Measurements from ENCODE around the gene DCBLD2. TPM values are rescaled to one million over a fixed set of nuclear protein-coding genes. Genes with fewer than 3 reads are reported as not detected.

DCBLD2 gene
- total RNA-seq, 1 experiment from 2014 or later, result 0.22 TPM

DNA sequence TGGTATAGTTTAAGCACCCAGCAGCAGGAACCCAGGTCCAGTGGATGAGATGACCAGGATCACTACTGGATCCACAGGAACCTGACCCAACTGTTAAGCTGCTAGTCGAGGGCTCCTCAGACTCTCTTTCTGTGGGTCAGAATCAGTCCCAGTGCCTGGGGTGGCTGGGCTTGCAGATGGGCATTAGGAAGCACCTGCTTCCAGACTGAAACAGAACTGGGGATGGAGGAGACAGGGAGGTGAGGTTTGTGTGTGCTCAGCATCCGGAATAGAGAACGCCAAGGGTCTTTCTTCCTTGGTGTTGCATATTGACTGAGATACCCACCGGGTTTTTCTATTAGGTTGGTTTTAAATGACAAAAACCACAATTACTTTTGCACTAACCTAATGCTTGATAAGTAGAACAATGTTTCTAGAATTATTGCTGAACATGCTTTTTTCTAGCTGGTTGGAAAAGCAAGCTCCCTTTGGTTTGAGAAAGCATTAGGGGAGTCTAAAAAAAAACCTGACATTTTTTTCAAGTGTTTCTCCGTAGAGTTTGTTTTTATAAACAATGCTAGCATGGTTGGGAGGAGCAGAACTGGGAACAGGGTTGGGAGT lies 137.6 kb downstream of the DCBLD2 start:
- Histone ChIP-seq H3K4me1 (ENCODE audit: low read length) (no peaks in the 10 kb centered on the region), H3K9me2 (replicated peaks; ENCODE audit: insufficient read depth, low read length) (no peaks in the 10 kb centered on the region), H3K4me3 (ENCODE audit: low read length) (no peak overlapping the region), H3K36me3 (ENCODE audit: insufficient read depth, low read length) (no peaks in the 10 kb centered on the region), H3K9me3 (ENCODE audit: low read length) (no peaks in the 10 kb centered on the region), H3K27ac (ENCODE audit: low read length) (no peak overlapping the region), H3K4me2 (ENCODE audit: low read depth, low read length, poor library complexity, severe bottlenecking) (no peak overlapping the region), H3K27me3 (ENCODE audit: low read length) (no peaks in the 10 kb centered on the region), H2AFZ (ENCODE audit: low read length) (no peak overlapping the region), H4K20me1 (ENCODE audit: insufficient read depth, low read depth, low read length) (no peaks in the 10 kb centered on the region), H3K79me2 (ENCODE audit: low read length) (no peaks in the 10 kb centered on the region), H3K9ac (ENCODE audit: low read length) (no peak overlapping the region)
- peak; percentile 14 for DNase-seq

- no peaks in the 10 kb centered on the region for H3K27me3 ChIP-seq (ENCODE audit: low read length)
- no peak within 1 kb of the TSS for H3K4me2 ChIP-seq (ENCODE audit: low read depth, low read length, poor library complexity, severe bottlenecking)
- H3K36me3 ChIP-seq (ENCODE audit: insufficient read depth, low read length), result no peaks in the 10 kb centered on the region
- no peaks in the 10 kb centered on the region for H3K79me2 ChIP-seq (ENCODE audit: low read length)
- no peak within 1 kb of the TSS for H3K9ac ChIP-seq (ENCODE audit: low read length)
- H2AFZ ChIP-seq (ENCODE audit: low read length), result no peak within 1 kb of the TSS
- no peak within 1 kb of the TSS for H3K4me3 ChIP-seq (ENCODE audit: low read length)
- H3K9me2 ChIP-seq (replicated peaks; ENCODE audit: insufficient read depth, low read length), result no peaks in the 10 kb centered on the region
- no peaks in the 10 kb centered on the region for H3K9me3 ChIP-seq (ENCODE audit: low read length)
- no peaks in the 10 kb centered on the region for H4K20me1 ChIP-seq (ENCODE audit: insufficient read depth, low read depth, low read length)
- DNase-seq, result no peak
- H3K27ac ChIP-seq (ENCODE audit: low read length), result no peak within 1 kb of the TSS
- no peaks in the 10 kb centered on the region for H3K4me1 ChIP-seq (ENCODE audit: low read length)
These were observed 138.4 kb downstream of the DCBLD2 start, which contains the start of gene ST3GAL6 for GRCh38 chr3:98763076-98763475. TSS of gene ST3GAL6 (plus strand) at chr3:98763340. CDS start at chr3:98768441, 5,101 bp downstream.

DNA sequence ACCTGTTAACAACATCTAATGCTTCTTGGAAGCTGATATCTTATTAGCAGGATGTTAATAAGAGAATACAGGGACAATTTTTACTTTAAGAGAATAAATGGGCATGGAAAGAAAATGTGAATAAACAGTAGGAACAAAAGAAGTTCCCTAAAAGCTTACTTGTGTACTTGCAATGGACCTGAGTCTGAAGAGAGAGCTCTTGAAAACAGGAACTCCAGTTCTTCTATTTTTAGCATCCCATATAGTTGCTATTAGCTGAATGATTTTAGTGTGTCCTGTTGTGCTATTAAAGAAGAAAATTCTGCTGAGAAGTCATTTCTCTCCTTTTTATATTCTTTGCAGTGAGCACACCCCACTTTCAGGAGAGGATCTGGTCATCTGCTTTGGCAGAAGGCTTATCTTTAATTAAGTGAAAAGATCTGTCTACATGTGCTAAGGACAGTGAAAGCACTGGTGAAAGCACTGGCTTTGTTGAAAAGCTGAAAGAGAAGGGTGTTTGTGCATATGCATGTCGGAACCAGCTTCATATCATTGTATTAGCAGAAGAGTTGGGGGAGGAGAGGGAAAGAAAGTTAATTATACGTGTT lies 139.8 kb downstream of the DCBLD2 start:
- H3K4me3 ChIP-seq (ENCODE audit: low read length), result no peak overlapping the region
- H3K79me2 ChIP-seq (ENCODE audit: low read length), result no peaks in the 10 kb centered on the region
- no peaks in the 10 kb centered on the region for H4K20me1 ChIP-seq (ENCODE audit: insufficient read depth, low read depth, low read length)
- H3K36me3 ChIP-seq (ENCODE audit: insufficient read depth, low read length), result no peaks in the 10 kb centered on the region
- no peaks in the 10 kb centered on the region for H3K9me2 ChIP-seq (replicated peaks; ENCODE audit: insufficient read depth, low read length)
- no peak overlapping the region for H3K4me2 ChIP-seq (ENCODE audit: low read depth, low read length, poor library complexity, severe bottlenecking)
- no peaks in the 10 kb centered on the region for H3K9me3 ChIP-seq (ENCODE audit: low read length)
- H3K27ac ChIP-seq (ENCODE audit: low read length), result no peak overlapping the region
- H2AFZ ChIP-seq (ENCODE audit: low read length), result no peak overlapping the region
- no peak overlapping the region for H3K9ac ChIP-seq (ENCODE audit: low read length)
- DNase-seq, result peak; percentile 32
- H3K4me1 ChIP-seq (ENCODE audit: low read length), result no peaks in the 10 kb centered on the region
- no peaks in the 10 kb centered on the region for H3K27me3 ChIP-seq (ENCODE audit: low read length)

DNA sequence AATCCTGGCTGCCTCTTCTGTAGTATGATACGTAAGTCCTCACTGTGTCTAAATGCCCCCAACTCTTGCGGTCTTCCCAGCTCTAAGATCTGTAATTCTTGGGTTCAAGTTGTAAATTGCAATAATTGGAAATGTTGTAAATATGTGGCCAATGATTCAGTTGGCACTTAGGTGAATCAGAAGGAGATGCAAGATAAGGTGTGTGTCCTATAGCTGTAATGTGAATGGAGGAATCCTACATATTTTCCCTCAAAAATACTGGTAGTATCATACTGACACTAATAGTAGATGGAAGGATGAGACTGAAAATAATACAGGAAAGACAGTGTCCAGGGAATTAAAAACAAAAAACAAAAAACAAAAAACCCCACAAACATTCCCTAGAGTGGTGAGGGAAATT lies 141.9 kb downstream of the DCBLD2 start:
- Histone ChIP-seq H3K4me2 (ENCODE audit: low read depth, low read length, poor library complexity, severe bottlenecking) (no peak overlapping the region), H4K20me1 (ENCODE audit: insufficient read depth, low read depth, low read length) (no peaks in the 10 kb centered on the region), H3K9me3 (ENCODE audit: low read length) (no peaks in the 10 kb centered on the region), H3K27me3 (ENCODE audit: low read length) (no peaks in the 10 kb centered on the region), H3K36me3 (ENCODE audit: insufficient read depth, low read length) (no peaks in the 10 kb centered on the region), H3K4me3 (ENCODE audit: low read length) (no peak overlapping the region), H3K27ac (ENCODE audit: low read length) (no peak overlapping the region), H3K79me2 (ENCODE audit: low read length) (no peaks in the 10 kb centered on the region), H3K9me2 (replicated peaks; ENCODE audit: insufficient read depth, low read length) (no peaks in the 10 kb centered on the region), H2AFZ (ENCODE audit: low read length) (no peak overlapping the region), H3K4me1 (ENCODE audit: low read length) (no peaks in the 10 kb centered on the region), H3K9ac (ENCODE audit: low read length) (no peak overlapping the region)
- peak; percentile 19 for DNase-seq

- no peaks in the 10 kb centered on the region for H3K9me2 ChIP-seq (replicated peaks; ENCODE audit: insufficient read depth, low read length)
- H3K4me2 ChIP-seq (ENCODE audit: low read depth, low read length, poor library complexity, severe bottlenecking), result no peak overlapping the region
- no peaks in the 10 kb centered on the region for H4K20me1 ChIP-seq (ENCODE audit: insufficient read depth, low read depth, low read length)
- no peaks in the 10 kb centered on the region for H3K79me2 ChIP-seq (ENCODE audit: low read length)
- no peak overlapping the region for H3K27ac ChIP-seq (ENCODE audit: low read length)
- peak; percentile 16 for DNase-seq
- no peak overlapping the region for H2AFZ ChIP-seq (ENCODE audit: low read length)
- no peaks in the 10 kb centered on the region for H3K9me3 ChIP-seq (ENCODE audit: low read length)
- no peaks in the 10 kb centered on the region for H3K27me3 ChIP-seq (ENCODE audit: low read length)
- no peaks in the 10 kb centered on the region for H3K36me3 ChIP-seq (ENCODE audit: insufficient read depth, low read length)
- no peak overlapping the region for H3K9ac ChIP-seq (ENCODE audit: low read length)
- H3K4me3 ChIP-seq (ENCODE audit: low read length), result no peak overlapping the region
- H3K4me1 ChIP-seq (ENCODE audit: low read length), result no peaks in the 10 kb centered on the region
These were observed 145.9 kb downstream of the DCBLD2 start for GRCh38 chr3:98755601-98756000.

- Histone ChIP-seq H3K4me3 (ENCODE audit: low read length) (no peak overlapping the region), H3K9me3 (ENCODE audit: low read length) (no peaks in the 10 kb centered on the region), H4K20me1 (ENCODE audit: insufficient read depth, low read depth, low read length) (no peaks in the 10 kb centered on the region), H3K36me3 (ENCODE audit: insufficient read depth, low read length) (no peaks in the 10 kb centered on the region), H3K4me1 (ENCODE audit: low read length) (no peaks in the 10 kb centered on the region), H3K9me2 (replicated peaks; ENCODE audit: insufficient read depth, low read length) (no peaks in the 10 kb centered on the region), H3K9ac (ENCODE audit: low read length) (no peak overlapping the region), H2AFZ (ENCODE audit: low read length) (no peak overlapping the region), H3K27ac (ENCODE audit: low read length) (no peak overlapping the region), H3K4me2 (ENCODE audit: low read depth, low read length, poor library complexity, severe bottlenecking) (no peak overlapping the region), H3K27me3 (ENCODE audit: low read length) (no peaks in the 10 kb centered on the region), H3K79me2 (ENCODE audit: low read length) (no peaks in the 10 kb centered on the region)
- DNase-seq, result peak; percentile 31
These were observed 147.0 kb downstream of the DCBLD2 start for GRCh38 chr3:98754483-98754882.

- no peaks in the 10 kb centered on the region for H3K27me3 ChIP-seq (ENCODE audit: low read length)
- H3K4me2 ChIP-seq (ENCODE audit: low read depth, low read length, poor library complexity, severe bottlenecking), result no peak overlapping the region
- H2AFZ ChIP-seq (ENCODE audit: low read length), result no peak overlapping the region
- H3K4me3 ChIP-seq (ENCODE audit: low read length), result no peak overlapping the region
- no peaks in the 10 kb centered on the region for H3K79me2 ChIP-seq (ENCODE audit: low read length)
- H3K27ac ChIP-seq (ENCODE audit: low read length), result no peak overlapping the region
- no peaks in the 10 kb centered on the region for H3K36me3 ChIP-seq (ENCODE audit: insufficient read depth, low read length)
- H4K20me1 ChIP-seq (ENCODE audit: insufficient read depth, low read depth, low read length), result no peaks in the 10 kb centered on the region
- H3K9me3 ChIP-seq (ENCODE audit: low read length), result no peaks in the 10 kb centered on the region
- H3K9me2 ChIP-seq (replicated peaks; ENCODE audit: insufficient read depth, low read length), result no peaks in the 10 kb centered on the region
- no peaks in the 10 kb centered on the region for H3K4me1 ChIP-seq (ENCODE audit: low read length)
- DNase-seq, result no peak
- H3K9ac ChIP-seq (ENCODE audit: low read length), result no peak overlapping the region
These were observed 151.1 kb downstream of the DCBLD2 start for GRCh38 chr3:98750276-98750919.

DNA sequence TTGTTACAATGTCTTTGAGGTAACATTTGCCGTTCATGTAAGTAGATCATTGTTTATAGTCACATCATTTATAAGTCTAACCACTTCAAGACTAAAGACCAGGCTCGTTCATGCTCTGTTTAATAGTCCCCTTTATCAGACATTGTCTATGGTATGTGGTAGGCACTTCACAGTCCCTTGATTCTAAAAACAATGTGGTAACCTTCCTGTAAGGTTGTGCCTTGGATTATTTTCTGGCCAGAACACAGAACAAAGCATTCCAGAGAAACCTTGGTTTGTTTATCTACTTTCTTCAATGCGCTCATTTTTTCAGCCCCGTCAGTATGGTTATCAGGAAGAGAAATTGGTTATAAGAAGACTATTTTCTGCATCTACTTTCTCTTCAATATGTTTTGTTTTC lies 154.6 kb downstream of the DCBLD2 start:
- Histone ChIP-seq H3K9me3 (ENCODE audit: low read length) (no peaks in the 10 kb centered on the region), H3K9ac (ENCODE audit: low read length) (no peak overlapping the region), H3K4me3 (ENCODE audit: low read length) (no peak overlapping the region), H3K27me3 (ENCODE audit: low read length) (no peaks in the 10 kb centered on the region), H4K20me1 (ENCODE audit: insufficient read depth, low read depth, low read length) (no peaks in the 10 kb centered on the region), H3K36me3 (ENCODE audit: insufficient read depth, low read length) (no peaks in the 10 kb centered on the region), H2AFZ (ENCODE audit: low read length) (no peak overlapping the region), H3K4me2 (ENCODE audit: low read depth, low read length, poor library complexity, severe bottlenecking) (no peak overlapping the region), H3K9me2 (replicated peaks; ENCODE audit: insufficient read depth, low read length) (no peaks in the 10 kb centered on the region), H3K79me2 (ENCODE audit: low read length) (no peaks in the 10 kb centered on the region), H3K27ac (ENCODE audit: low read length) (no peak overlapping the region), H3K4me1 (ENCODE audit: low read length) (no peaks in the 10 kb centered on the region)
- DNase-seq, result no peak
